Heart left ventricle (tissue), 13 donors: ENCODE measurements around the gene SLC44A5.

Experiments used
- CTCF ChIP-seq, 12 donors: fragments of 200-600 bp; sonication (generic) in 4 of 12; IDR thresholded peaks; one replicate each; pipeline versions ENCODE4 v1.5.0 to v1.8.0; 2018 to 2022; ENCODE audit warnings: antibody characterized with exemption in 12 of 12, mild to moderate bottlenecking in 5 of 12
- POLR2A ChIP-seq, 2 donors: fragments of 450-650 bp; IDR thresholded peaks; one replicate each; pipeline ENCODE4 v1.6.1; 2017; ENCODE audit warnings: antibody characterized with exemption in 2 of 2, mild to moderate bottlenecking in 2 of 2, moderate library complexity in 2 of 2
- donor health status: ischemic (EF 13 %, LVEDD 7.1; RV severe dilation, severe dysfunction).
- donor health status: DM: no; HTN: yes; CAD: no.
- donor health status: DM: no; HTN: no; CAD: no.
- donor health status: ischemic (EF 25% LVEDD 6.9; RV normal size, moderate dysfunction).
- donor health status: ischemic (EF 25% LVEDD 5.7; RV mildly dilated, moderate dysfunction).
- donor health status: ischemic (EF 35%, LVEDD 5.7; RV mildly dilated, moderate dysfunction).
- donor health status: nonischemic (EF 11% LVEDD 7.7; RV severe dilation, severe dysfunction).
- donor health status: DM: yes; HTN: yes; CAD: no.
- donor health status: PGD.
- donor health status: ischemic (EF 29% LVEDD 5.4; RV normal size, mild dysfunction).
- donor health status: nonischemic (EF 23%, LVEDD 6.1; RV moderate dilation, normal function).

- TF ChIP-seq CTCF (IDR thresholded peaks at IDR 0.05) (no peak), POLR2A (IDR thresholded peaks at IDR 0.05) (no peak)
These were observed 10.1 kb downstream of the SLC44A5 start for GRCh38 chr1:75600781-75601180.
